Stomach (tissue), 4 donors: ENCODE results near the gene KRTAP4-5.

Experiments used
- CTCF ChIP-seq, 7 experiments: fragments of 450-650 bp in 4 of 7; fragments of 200-600 bp in 3 of 7; sonication (generic) in 3 of 7; IDR thresholded peaks; one replicate each; pipeline ENCODE4 v1.5.1; 2016 to 2019; ENCODE audit warnings: antibody characterized with exemption in 7 of 7, control low read depth in 2 of 7, mild to moderate bottlenecking in 1 of 7
- EP300 ChIP-seq: sonication (generic); formaldehyde crosslinking; IDR thresholded peaks from one replicate; pipeline ENCODE4 v1.6.1; 2017; ENCODE audit warnings: antibody characterized with exemption
- POLR2A ChIP-seq, 4 donors: fragments of 450-650 bp; IDR thresholded peaks; one replicate each; pipeline ENCODE4 v1.6.1; 2016; ENCODE audit warnings: antibody characterized with exemption in 4 of 4, control low read depth in 2 of 4, mild to moderate bottlenecking in 1 of 4, moderate library complexity in 1 of 4
- POLR2AphosphoS5 ChIP-seq, 3 donors: sonication (generic); formaldehyde crosslinking; IDR thresholded peaks; one replicate each; pipeline ENCODE4 v1.6.1; 2016; ENCODE audit warnings: antibody characterized with exemption in 3 of 3

- TF ChIP-seq CTCF (IDR thresholded peaks at IDR 0.05) (no peak), POLR2A (IDR thresholded peaks at IDR 0.05) (no peak), EP300 (no peak), POLR2AphosphoS5 (IDR thresholded peaks at IDR 0.05) (no peak)
Observed at GRCh38 chr17:41163828-41164227, 14.2 kb upstream of the KRTAP4-5 start.
